Measurements from ENCODE around the gene AQP5. TPM values are rescaled to one million over a fixed set of nuclear protein-coding genes. Genes with fewer than 3 reads are reported as not detected.

The AQP5 gene
- total RNA-seq, 4 donors from 2014 or later = 2.3 TPM; not detected in 3

DNA sequence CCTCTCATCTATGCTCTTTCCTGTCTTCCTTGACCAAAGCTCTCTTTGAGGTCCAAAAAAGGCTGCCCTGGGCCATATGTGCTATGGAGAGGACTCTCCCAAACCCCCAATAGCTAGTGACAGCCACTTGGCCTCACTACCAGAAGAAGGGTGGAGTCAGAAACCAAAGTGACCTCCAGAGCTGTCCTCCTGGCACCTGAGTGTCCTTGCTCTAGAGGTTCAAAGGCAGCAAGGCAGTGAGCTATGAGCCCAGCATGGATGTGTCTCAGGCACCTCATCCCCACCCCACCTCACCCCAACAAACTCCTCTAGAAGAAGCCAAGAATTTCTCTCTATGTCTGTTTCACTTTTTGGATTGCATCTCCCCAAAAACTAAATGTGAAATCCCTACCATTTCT, 4.1 kb upstream of the AQP5 start:
- TF ChIP-seq, protein P1, sequence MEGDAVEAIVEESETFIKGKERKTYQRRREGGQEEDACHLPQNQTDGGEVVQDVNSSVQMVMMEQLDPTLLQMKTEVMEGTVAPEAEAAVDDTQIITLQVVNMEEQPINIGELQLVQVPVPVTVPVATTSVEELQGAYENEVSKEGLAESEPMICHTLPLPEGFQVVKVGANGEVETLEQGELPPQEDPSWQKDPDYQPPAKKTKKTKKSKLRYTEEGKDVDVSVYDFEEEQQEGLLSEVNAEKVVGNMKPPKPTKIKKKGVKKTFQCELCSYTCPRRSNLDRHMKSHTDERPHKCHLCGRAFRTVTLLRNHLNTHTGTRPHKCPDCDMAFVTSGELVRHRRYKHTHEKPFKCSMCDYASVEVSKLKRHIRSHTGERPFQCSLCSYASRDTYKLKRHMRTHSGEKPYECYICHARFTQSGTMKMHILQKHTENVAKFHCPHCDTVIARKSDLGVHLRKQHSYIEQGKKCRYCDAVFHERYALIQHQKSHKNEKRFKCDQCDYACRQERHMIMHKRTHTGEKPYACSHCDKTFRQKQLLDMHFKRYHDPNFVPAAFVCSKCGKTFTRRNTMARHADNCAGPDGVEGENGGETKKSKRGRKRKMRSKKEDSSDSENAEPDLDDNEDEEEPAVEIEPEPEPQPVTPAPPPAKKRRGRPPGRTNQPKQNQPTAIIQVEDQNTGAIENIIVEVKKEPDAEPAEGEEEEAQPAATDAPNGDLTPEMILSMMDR (IDR thresholded peaks at IDR 0.05) = no peak
- no peak for TF ChIP-seq POLR2A (IDR thresholded peaks at IDR 0.05)
- H3K4me1 ChIP-seq = peaks cover 0 to 8% of the 10 kb centered on the region in 2 donors

DNA sequence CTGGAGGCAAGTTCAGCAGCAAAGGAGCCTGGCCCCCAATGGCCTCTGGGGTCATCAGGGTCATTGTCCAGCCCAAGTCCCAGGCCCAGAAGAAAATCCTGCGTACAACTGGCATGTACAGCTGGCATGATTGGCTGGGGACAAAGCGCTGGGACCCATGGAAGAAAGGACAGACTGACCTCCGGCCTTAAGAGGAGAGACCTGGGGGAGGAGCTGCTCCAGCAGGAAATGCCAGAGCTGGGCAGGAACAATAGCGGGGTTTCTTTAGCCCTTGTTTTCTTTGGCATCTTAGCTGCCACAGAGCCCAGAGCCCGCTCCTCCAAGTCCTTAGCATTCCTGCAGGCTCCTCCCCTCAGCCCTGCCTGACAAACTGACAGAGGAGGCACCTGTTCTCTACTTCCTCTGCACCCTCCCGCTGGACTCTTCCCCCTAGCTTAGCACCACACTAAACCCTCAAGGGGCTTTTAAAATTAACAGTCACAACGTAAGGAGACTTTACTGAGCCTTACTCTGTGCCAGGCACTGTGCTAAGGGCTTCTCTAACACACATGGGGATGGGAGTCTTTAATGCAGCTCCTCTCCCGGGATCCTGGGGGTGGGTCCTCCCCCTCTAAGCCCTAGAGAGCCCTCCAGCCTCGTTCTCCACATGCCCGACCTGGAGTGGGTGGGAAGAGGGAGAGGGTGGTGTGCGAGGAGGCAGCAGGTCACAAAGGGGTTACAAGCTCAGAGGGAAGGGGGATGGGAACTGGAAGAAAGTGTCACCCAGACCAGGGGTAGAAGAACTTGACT, 1.8 kb upstream of the AQP5 start:
- H3K36me3 ChIP-seq = no peaks in the 10 kb centered on the region
- no peaks in the 10 kb centered on the region for H3K9me3 ChIP-seq
- H3K4me3 ChIP-seq = no peak overlapping the region
- peaks cover 11 to 12% of the 10 kb centered on the region in 2 donors for H3K27me3 ChIP-seq
- no peak for DNase-seq
- intact Hi-C loops (cut with DNase I; ENCODE audit: low total_unique reads) = no loop called here
- no peak for TF ChIP-seq POLR2A (IDR thresholded peaks at IDR 0.05)
- TF ChIP-seq, protein P1 (IDR thresholded peaks at IDR 0.05) = no peak
- H3K27ac ChIP-seq = no peak overlapping the region
- H3K4me1 ChIP-seq = peaks cover 0 to 8% of the 10 kb centered on the region in 2 donors

More for the DNA sequence above, 4.1 kb upstream of the AQP5 start:
- no peak for DNase-seq
- H3K36me3 ChIP-seq = no peaks in the 10 kb centered on the region
- H3K9me3 ChIP-seq = no peaks in the 10 kb centered on the region
- intact Hi-C loops (cut with DNase I; ENCODE audit: low total_unique reads) = no loop called here
- H3K27me3 ChIP-seq = peaks cover 11 to 12% of the 10 kb centered on the region in 2 donors
- H3K4me3 ChIP-seq = no peak overlapping the region
- no peak overlapping the region for H3K27ac ChIP-seq

DNA sequence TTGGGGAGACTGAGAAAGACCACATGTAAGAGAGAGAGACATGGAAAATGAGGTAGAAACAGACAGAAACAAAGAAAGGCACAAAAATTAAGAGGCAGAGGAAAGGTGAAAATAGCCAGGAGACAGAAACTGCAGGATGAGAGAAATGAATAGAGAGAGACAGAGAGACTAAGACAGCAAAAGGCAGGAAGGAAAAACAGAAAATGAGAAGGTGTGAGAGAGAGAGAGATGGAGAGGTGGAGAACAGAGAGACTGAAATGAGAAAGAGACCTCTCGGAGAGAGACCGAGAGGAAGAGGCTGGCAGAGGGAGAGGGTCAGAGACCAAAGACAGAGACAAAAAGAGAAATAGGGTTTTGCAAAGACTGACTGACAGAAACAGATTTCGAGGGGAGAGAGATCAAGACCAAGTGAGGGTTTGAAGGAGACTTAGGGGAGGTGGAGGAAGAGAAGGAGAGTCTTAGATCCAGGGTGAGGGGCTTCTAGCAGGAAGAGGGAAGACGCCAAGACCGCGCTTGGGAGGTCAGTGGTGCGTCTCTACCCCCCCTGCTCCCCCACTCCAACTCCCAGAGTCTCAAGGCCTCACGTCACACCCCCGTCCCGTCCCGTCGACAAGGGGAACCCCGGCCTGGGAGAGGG, 1.1 kb upstream of the AQP5 start:
- Histone ChIP-seq H3K9me3 (no peaks in the 10 kb centered on the region), H3K4me3 (peak overlapping the region in 1 of 2 donors; percentile 21), H3K27me3 (peaks cover 8 to 11% of the 10 kb centered on the region in 2 donors), H3K4me1 (peaks cover 0 to 8% of the 10 kb centered on the region in 2 donors), H3K36me3 (no peaks in the 10 kb centered on the region), H3K27ac (no peak overlapping the region)
- no peak for DNase-seq
- TF ChIP-seq POLR2A (IDR thresholded peaks at IDR 0.05) = no peak
- TF ChIP-seq, protein P1 (IDR thresholded peaks at IDR 0.05) = no peak
- intact Hi-C loops (cut with DNase I; ENCODE audit: low total_unique reads) = no loop called here

DNA sequence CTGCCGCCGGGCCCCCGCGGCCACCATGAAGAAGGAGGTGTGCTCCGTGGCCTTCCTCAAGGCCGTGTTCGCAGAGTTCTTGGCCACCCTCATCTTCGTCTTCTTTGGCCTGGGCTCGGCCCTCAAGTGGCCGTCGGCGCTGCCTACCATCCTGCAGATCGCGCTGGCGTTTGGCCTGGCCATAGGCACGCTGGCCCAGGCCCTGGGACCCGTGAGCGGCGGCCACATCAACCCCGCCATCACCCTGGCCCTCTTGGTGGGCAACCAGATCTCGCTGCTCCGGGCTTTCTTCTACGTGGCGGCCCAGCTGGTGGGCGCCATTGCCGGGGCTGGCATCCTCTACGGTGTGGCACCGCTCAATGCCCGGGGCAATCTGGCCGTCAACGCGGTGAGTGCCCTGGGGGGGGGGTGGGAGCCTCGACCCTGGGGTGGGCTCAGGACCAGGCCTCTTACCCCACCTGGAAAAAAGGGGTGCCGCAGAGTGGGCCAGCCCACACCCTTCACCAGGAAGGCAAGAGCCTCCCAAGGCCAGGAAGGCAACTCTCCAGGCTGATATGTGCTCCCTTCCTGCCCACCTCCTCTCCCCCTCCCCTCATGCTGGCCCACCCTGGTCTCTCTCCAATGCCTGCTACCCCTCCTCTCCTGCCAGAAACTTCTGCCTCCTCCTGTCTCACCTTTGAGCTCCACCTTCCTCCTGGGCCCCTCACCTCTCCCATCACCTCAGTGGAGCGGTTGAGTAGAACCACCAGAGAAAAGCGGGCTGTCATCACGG, 507 bp downstream of the AQP5 start:
- no peaks in the 10 kb centered on the region for H3K36me3 ChIP-seq
- intact Hi-C loops (cut with DNase I; ENCODE audit: low total_unique reads) = no loop called here
- no peaks in the 10 kb centered on the region for H3K9me3 ChIP-seq
- no peak overlapping the region for H3K4me3 ChIP-seq
- H3K27ac ChIP-seq = no peak overlapping the region
- TF ChIP-seq, protein P1 (IDR thresholded peaks at IDR 0.05) = no peak
- no peak for TF ChIP-seq POLR2A (IDR thresholded peaks at IDR 0.05)
- peaks cover 0 to 10% of the 10 kb centered on the region in 2 donors for H3K4me1 ChIP-seq
- H3K27me3 ChIP-seq = peaks cover 8 to 11% of the 10 kb centered on the region in 2 donors
- no peak for DNase-seq
